NCI-H1694 treated with DMSO at 0.1 percent for 48 hours (cell line): ENCODE results near the gene HAGH.

Experiments used
- DNase-seq: peaks from one replicate; lab custom pipeline; 2025; lab: John Stamatoyannopoulos, UW

HAGH gene

GRCh38 chr16:1773703-1774447 lies 52.8 kb downstream of the HAGH start:
- DNase-seq, result no peak

- DNase-seq, result peak; percentile 39
These were observed 53.5 kb downstream of the HAGH start, which contains the start of gene MRPS34 for GRCh38 chr16:1772908-1773702. Gene MRPS34 (minus strand): TSS chr16:1773134. CDS start chr16:1773119, 15 bp downstream.

- peak; percentile 15 for DNase-seq
These were observed 54.2 kb downstream of the HAGH start, which contains the start of gene EME2 for GRCh38 chr16:1772362-1772907. Gene EME2 (plus strand): TSS chr16:1772810. CDS start chr16:1773228, 418 bp downstream.

- no peak for DNase-seq
These were observed 54.7 kb downstream of the HAGH start for GRCh38 chr16:1771864-1772361.

- no peak for DNase-seq
These were observed 55.3 kb downstream of the HAGH start, which contains the start of gene NME3 for GRCh38 chr16:1771188-1771863. Gene NME3 (minus strand): TSS chr16:1771543. CDS start chr16:1771534, 9 bp downstream.

- no peak for DNase-seq
These were observed 56.1 kb downstream of the HAGH start for GRCh38 chr16:1770328-1771187.

GRCh38 chr16:1769402-1770300 lies 57.0 kb downstream of the HAGH start:
- DNase-seq, result no peak

GRCh38 chr16:1768767-1769401 lies 57.7 kb downstream of the HAGH start:
- DNase-seq, result no peak

GRCh38 chr16:1768061-1768766 lies 58.4 kb downstream of the HAGH start:
- DNase-seq, result no peak

- DNase-seq, result no peak
These were observed 59.3 kb downstream of the HAGH start for GRCh38 chr16:1767116-1767994.

GRCh38 chr16:1766701-1767100 lies 59.9 kb downstream of the HAGH start:
- no peak for DNase-seq

GRCh38 chr16:1766231-1766630 lies 60.4 kb downstream of the HAGH start:
- DNase-seq, result no peak

GRCh38 chr16:1765826-1766225 lies 60.8 kb downstream of the HAGH start:
- DNase-seq, result no peak

- no peak for DNase-seq
These were observed 61.7 kb downstream of the HAGH start for GRCh38 chr16:1764971-1765370.

- DNase-seq, result peak; percentile 13
These were observed 62.8 kb downstream of the HAGH start for GRCh38 chr16:1763521-1764511.

GRCh38 chr16:1762879-1763520 lies 63.6 kb downstream of the HAGH start:
- DNase-seq, result no peak
